HepG2 (cell line): ENCODE data around the gene ENO3. TPM values are rescaled to one million over a fixed set of nuclear protein-coding genes. Genes with fewer than 3 reads are reported as not detected.

Experiments
- ARNT2 ChIP-seq: sonication (generic); formaldehyde crosslinking; IDR thresholded peaks from 2 replicates; pipeline ENCODE4 v1.8.0; 2022; ENCODE audit warnings: mild to moderate bottlenecking, low read depth, missing genetic modification reagents, moderate library complexity
- ASH2L ChIP-seq: fragments of 300-600, 200-600 bp; sonication (generic); IDR thresholded peaks from 2 replicates; pipeline ENCODE4 v1.7.0; 2017; ENCODE audit warnings: low read depth, mild to moderate bottlenecking, moderate library complexity, mixed read lengths, low read length; ENCODE audit not compliant: insufficient read length
- EZH2 ChIP-seq: conservative IDR thresholded peaks from 2 replicates; pipeline ENCODE4 v1.6.1; 2012; ENCODE audit warnings: mild to moderate bottlenecking, low read depth, low read length, moderate library complexity
- GABPB1 ChIP-seq: IDR thresholded peaks from 2 replicates; pipeline ENCODE4 v1.6.1; 2016; ENCODE audit warnings: mild to moderate bottlenecking, missing genetic modification reagents, moderate library complexity, missing compliant biosample characterization
- GZF1 ChIP-seq: sonication (generic); formaldehyde crosslinking; IDR thresholded peaks from 2 replicates; pipeline ENCODE4 v1.5.1; 2020; ENCODE audit warnings: mild to moderate bottlenecking, missing genetic modification reagents
- HDAC6 ChIP-seq: fragments of 200-600 bp; sonication (generic); IDR thresholded peaks from 2 replicates; pipeline ENCODE4 v1.7.0; 2017; ENCODE audit warnings: mild to moderate bottlenecking, antibody characterized with exemption, low read length, low read depth
- MATR3 ChIP-seq: sonication (generic); formaldehyde crosslinking; IDR thresholded peaks from 2 replicates; pipeline ENCODE4 v1.4.0; 2020; ENCODE audit warnings: missing genetic modification reagents
- MIXL1 ChIP-seq: IDR thresholded peaks from 2 replicates; pipeline ENCODE4 v1.6.1; 2016
- MTERF4 ChIP-seq: sonication (generic); formaldehyde crosslinking; IDR thresholded peaks from 2 replicates; pipeline ENCODE4 v1.8.0; 2023; ENCODE audit warnings: mild to moderate bottlenecking, missing genetic modification reagents
- MYPOP ChIP-seq: sonication (generic); formaldehyde crosslinking; IDR thresholded peaks from 2 replicates; pipeline ENCODE4 v1.8.1; 2023; ENCODE audit warnings: mild to moderate bottlenecking, moderate library complexity, missing genetic modification reagents
- NR2F2 ChIP-seq: IDR thresholded peaks from 2 replicates; pipeline ENCODE4 v1.6.1; 2012; ENCODE audit warnings: low read depth, inconsistent platforms, borderline replicate concordance
- NRL ChIP-seq: sonication (generic); formaldehyde crosslinking; IDR thresholded peaks from 2 replicates; pipeline ENCODE4 v1.5.0; 2020; ENCODE audit warnings: missing genetic modification reagents, mild to moderate bottlenecking, moderate library complexity, borderline replicate concordance
- SP140L ChIP-seq: sonication (generic); formaldehyde crosslinking; IDR thresholded peaks from 2 replicates; pipeline ENCODE4 v1.4.0; 2020; ENCODE audit warnings: missing genetic modification reagents, borderline replicate concordance
- TCF7 ChIP-seq: sonication (generic); IDR thresholded peaks from 2 replicates; pipeline ENCODE4 v1.6.1; 2016; ENCODE audit warnings: antibody characterized with exemption, low read depth
- TOPORS ChIP-seq: sonication (generic); formaldehyde crosslinking; IDR thresholded peaks from 2 replicates; pipeline ENCODE4 v1.8.0; 2023; ENCODE audit warnings: mild to moderate bottlenecking, missing genetic modification reagents
- ZBTB3 ChIP-seq: sonication (generic); formaldehyde crosslinking; IDR thresholded peaks from 2 replicates; pipeline ENCODE4 v1.4.0; 2020; ENCODE audit warnings: low read depth, mild to moderate bottlenecking, moderate library complexity, missing genetic modification reagents, borderline replicate concordance
- ZFP1 ChIP-seq: IDR thresholded peaks from 2 replicates; pipeline ENCODE4 v1.6.1; 2016
- ZNF350 ChIP-seq: sonication (generic); formaldehyde crosslinking; IDR thresholded peaks from 2 replicates; pipeline ENCODE4 v1.4.0; 2020; ENCODE audit warnings: mild to moderate bottlenecking, low read depth, missing genetic modification reagents, borderline replicate concordance
- ZNF432 ChIP-seq: sonication (generic); formaldehyde crosslinking; IDR thresholded peaks from 2 replicates; pipeline ENCODE4 v1.5.0; 2020; ENCODE audit warnings: missing genetic modification reagents, mild to moderate bottlenecking, borderline replicate concordance
- ZNF543 ChIP-seq: sonication (generic); formaldehyde crosslinking; IDR thresholded peaks from 2 replicates; pipeline ENCODE4 v1.4.0; 2020; ENCODE audit warnings: mild to moderate bottlenecking, missing genetic modification reagents
- ZNF550 ChIP-seq: sonication (generic); formaldehyde crosslinking; IDR thresholded peaks from 2 replicates; pipeline ENCODE4 v1.4.0; 2020; ENCODE audit warnings: mild to moderate bottlenecking, missing genetic modification reagents, borderline replicate concordance
- ZNF766 ChIP-seq: sonication (generic); formaldehyde crosslinking; IDR thresholded peaks from 2 replicates; pipeline ENCODE4 v1.5.0; 2020; ENCODE audit warnings: missing genetic modification reagents, borderline replicate concordance
- ZSCAN29 ChIP-seq: sonication (generic); formaldehyde crosslinking; conservative IDR thresholded peaks from 2 replicates; pipeline ENCODE4 v1.4.0; 2020; ENCODE audit warnings: mild to moderate bottlenecking, missing genetic modification reagents
- polyA plus RNA-seq, 8 experiments: library from polyadenylated mRNA; depleted of rRNA in 3 of 8; stranded (reverse) in 7 of 8; unstranded in 1 of 8; fragments of >200 nt; fragmentation: Illumina TruSeq in 4 of 8; extraction: Trizol in 4 of 8; gene quantifications; 2 replicates each; pipeline versions ENCODE4 v1.2.1 to v1.2.3, GENCODE V29; 2011 to 2016; ENCODE audit warnings: low read depth in 4 of 8, missing spikeins in 1 of 8, mixed read lengths in 1 of 8; ENCODE audit not compliant: insufficient read depth in 1 of 8
- total RNA-seq, 5 experiments: library from RNA; depleted of rRNA; stranded (reverse); fragments of >200 nt; fragmentation: Illumina TruSeq; extraction: Trizol; gene quantifications; 2 replicates each; pipeline ENCODE4 v1.2.3, GENCODE V29; 2016; ENCODE audit warnings: low read depth in 1 of 5
- TF ChIP-seq, protein P1 (sequence below): sonication (generic); formaldehyde crosslinking; IDR thresholded peaks from 2 replicates; pipeline ENCODE4 v1.8.0; 2022; ENCODE audit warnings: missing genetic modification reagents, low read depth, mild to moderate bottlenecking, borderline replicate concordance
- TF ChIP-seq, protein P2 (sequence below): sonication (generic); formaldehyde crosslinking; conservative IDR thresholded peaks from 2 replicates; pipeline ENCODE4 v1.4.0; 2020; ENCODE audit warnings: missing genetic modification reagents

The ENO3 gene
- total and polyA plus RNA-seq, 2 of the 13 experiments (the other 11 are each of a cell fraction or from before 2014, with no cell fraction given) = 59.8 to 69.8 TPM

DNA sequence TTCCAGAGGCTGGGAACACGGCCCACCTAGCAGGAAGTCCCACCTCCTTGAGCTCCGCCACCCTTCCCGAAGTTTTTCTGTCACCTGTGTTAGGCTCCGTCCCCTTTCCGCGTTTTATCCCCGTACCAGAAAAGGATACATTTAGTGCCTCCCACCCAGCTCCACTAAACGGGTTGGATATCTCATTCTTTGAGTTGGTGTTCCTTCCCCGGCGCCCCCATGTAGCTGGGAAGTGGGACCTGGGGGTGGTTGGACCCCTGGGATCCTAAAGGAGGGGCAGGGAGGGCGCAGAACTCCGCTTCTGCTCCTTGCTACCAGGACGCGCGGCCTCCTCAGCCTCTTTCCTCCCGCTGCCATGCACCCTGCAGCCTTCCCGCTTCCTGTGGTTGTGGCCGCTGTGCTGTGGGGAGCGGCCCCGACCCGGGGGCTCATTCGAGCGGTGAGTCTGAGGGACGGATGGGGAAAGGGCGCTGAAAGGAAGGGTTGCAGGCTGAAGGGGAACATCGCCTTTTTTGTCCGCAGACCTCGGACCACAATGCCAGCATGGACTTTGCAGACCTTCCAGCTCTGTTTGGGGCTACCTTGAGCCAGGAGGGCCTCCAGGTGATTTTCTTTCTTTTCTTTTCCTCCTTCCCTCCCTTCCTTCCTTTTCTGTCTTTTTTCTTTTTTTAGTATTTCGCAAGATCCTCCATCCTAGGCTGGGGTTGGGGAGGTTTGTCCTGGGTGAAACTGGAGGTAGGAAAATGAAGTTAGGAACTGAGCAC, 10.2 kb upstream of the ENO3 start (continued):
- TF ChIP-seq MTERF4 (CRISPR knock-in tag) (0 out of 2 replicates have a peak, but pooled peaks have one; percentile 48), TCF7 (no peak), TOPORS (CRISPR knock-in tag) (0 out of 2 replicates have a peak, but pooled peaks have one; percentile 10), ZNF766 (no peak), ASH2L (no peak), EZH2 (no peak), HDAC6 (no peak), ZNF543 (CRISPR knock-in tag) (0 out of 2 replicates have a peak, but pooled peaks have one; percentile 19), MATR3 (no peak), NR2F2 (0 out of 2 replicates have a peak, but pooled peaks have one; percentile 26), MIXL1 (CRISPR knock-in tag) (no peak), ZBTB3 (0 out of 2 replicates have a peak, but pooled peaks have one; percentile 6), ARNT2 (no peak), ZNF432 (no peak), ZSCAN29 (0 out of 2 replicates have a peak, but pooled peaks have one; percentile 23), SP140L (CRISPR knock-in tag) (no peak), MYPOP (CRISPR knock-in tag) (no peak), GZF1 (CRISPR knock-in tag) (no peak), NRL (CRISPR knock-in tag) (peak; percentile 56; the same call in 1 of the 2 replicates), ZNF350 (CRISPR knock-in tag) (0 out of 2 replicates have a peak, but pooled peaks have one; percentile 17), ZNF550 (CRISPR knock-in tag) (0 out of 2 replicates have a peak, but pooled peaks have one; percentile 26), GABPB1 (CRISPR knock-in tag) (peak; percentile 44; the same call in 1 of the 2 replicates), ZFP1 (no peak)
- TF ChIP-seq, protein P1, sequence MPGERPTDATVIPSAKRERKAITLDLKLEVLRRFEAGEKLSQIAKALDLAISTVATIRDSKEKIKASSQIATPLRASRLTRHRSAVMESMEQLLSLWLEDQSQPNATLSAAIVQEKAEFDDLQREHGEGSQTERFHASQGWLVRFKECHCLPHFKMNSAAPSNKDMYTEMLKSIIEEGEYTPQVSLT = no peak
- TF ChIP-seq, protein P2, sequence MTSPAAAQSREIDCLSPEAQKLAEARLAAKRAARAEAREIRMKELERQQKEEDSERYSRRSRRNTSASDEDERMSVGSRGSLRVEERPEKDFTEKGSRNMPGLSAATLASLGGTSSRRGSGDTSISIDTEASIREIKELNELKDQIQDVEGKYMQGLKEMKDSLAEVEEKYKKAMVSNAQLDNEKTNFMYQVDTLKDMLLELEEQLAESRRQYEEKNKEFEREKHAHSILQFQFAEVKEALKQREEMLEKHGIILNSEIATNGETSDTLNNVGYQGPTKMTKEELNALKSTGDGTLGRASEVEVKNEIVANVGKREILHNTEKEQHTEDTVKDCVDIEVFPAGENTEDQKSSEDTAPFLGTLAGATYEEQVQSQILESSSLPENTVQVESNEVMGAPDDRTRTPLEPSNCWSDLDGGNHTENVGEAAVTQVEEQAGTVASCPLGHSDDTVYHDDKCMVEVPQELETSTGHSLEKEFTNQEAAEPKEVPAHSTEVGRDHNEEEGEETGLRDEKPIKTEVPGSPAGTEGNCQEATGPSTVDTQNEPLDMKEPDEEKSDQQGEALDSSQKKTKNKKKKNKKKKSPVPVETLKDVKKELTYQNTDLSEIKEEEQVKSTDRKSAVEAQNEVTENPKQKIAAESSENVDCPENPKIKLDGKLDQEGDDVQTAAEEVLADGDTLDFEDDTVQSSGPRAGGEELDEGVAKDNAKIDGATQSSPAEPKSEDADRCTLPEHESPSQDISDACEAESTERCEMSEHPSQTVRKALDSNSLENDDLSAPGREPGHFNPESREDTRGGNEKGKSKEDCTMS (CRISPR knock-in tag) = no peak
